ENCODE measurements around the gene TSSK3. TPM values are rescaled to one million over a fixed set of nuclear protein-coding genes. Genes with fewer than 3 reads are reported as not detected.

TSSK3 gene
- total RNA-seq, 1 experiment from 2014 or later: 2.9 TPM

DNA sequence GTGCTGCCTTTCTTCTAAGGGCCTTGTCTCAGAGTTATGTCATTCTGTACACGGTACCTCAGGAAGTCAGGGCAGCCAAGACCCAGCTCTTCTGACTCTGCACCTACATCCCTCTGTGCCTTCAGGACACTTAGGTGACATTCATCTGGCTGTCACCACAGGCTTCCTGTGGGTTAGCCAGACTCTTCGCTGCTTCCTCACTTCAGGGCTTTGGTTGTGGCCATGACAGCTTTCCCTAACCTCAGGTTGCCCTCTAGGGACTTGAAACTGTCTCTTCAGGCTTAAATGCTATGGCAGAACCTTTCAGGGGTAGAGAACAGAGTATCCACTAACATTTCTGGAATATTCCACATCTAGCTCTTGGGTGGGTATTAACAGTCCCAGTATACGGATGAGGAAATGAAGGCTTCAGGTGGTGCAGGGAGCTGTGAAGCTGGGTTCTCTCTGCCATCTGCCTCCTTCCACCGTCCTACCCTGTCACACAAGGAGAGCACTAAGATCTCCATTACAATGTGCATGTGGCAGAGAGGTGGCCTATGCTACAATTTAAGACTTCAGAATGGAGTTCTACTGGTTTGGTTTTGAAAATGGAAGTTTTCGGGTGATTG, 9.9 kb downstream of the TSSK3 start:
- TF ChIP-seq ZNF232 (CRISPR knock-in tag; IDR thresholded peaks at IDR 0.05): no peak
- no peak for TF ChIP-seq ETV6 (CRISPR knock-in tag; IDR thresholded peaks at IDR 0.05)
- TF ChIP-seq, protein P1, sequence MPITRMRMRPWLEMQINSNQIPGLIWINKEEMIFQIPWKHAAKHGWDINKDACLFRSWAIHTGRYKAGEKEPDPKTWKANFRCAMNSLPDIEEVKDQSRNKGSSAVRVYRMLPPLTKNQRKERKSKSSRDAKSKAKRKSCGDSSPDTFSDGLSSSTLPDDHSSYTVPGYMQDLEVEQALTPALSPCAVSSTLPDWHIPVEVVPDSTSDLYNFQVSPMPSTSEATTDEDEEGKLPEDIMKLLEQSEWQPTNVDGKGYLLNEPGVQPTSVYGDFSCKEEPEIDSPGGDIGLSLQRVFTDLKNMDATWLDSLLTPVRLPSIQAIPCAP (CRISPR knock-in tag; IDR thresholded peaks at IDR 0.05): no peak
- TF ChIP-seq, protein P2, sequence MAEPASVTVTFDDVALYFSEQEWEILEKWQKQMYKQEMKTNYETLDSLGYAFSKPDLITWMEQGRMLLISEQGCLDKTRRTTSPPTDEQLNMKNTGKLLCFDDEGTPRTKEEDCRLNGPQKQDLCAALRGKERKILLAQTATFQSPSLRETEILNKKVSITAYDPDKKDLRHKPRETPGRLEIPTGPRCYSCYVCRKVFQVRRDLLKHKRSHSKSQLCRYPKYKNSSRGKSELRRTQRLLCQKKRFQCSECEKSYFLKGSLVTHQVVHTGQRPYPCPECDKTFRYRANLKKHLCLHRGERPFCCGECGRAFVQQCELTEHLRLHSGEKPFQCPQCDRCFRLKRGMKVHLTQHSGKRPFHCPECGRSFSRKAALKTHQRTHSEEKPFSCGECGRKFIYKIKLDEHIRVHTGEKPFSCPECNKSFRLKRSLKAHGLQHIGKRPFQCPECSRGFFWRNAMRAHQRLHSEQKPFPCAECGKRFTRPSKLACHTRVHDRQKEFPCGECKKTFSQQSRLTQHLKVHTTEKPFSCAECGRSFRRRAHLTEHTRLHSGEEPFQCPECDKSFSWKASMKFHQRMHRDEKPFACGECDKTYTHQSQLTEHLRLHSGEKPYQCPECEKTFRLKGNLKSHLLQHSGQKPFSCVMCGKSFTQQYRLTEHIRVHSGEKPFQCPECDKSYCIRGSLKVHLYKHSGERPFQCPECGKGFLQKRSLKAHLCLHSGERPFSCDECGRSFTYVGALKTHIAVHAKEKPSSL (CRISPR knock-in tag; conservative IDR thresholded peaks at IDR 0.05): no peak
- TF ChIP-seq, protein P3, sequence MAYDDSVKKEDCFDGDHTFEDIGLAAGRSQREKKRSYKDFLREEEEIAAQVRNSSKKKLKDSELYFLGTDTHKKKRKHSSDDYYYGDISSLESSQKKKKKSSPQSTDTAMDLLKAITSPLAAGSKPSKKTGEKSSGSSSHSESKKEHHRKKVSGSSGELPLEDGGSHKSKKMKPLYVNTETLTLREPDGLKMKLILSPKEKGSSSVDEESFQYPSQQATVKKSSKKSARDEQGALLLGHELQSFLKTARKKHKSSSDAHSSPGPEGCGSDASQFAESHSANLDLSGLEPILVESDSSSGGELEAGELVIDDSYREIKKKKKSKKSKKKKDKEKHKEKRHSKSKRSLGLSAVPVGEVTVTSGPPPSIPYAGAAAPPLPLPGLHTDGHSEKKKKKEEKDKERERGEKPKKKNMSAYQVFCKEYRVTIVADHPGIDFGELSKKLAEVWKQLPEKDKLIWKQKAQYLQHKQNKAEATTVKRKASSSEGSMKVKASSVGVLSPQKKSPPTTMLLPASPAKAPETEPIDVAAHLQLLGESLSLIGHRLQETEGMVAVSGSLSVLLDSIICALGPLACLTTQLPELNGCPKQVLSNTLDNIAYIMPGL (CRISPR knock-in tag; IDR thresholded peaks at IDR 0.05): no peak
- TF ChIP-seq, protein P4, sequence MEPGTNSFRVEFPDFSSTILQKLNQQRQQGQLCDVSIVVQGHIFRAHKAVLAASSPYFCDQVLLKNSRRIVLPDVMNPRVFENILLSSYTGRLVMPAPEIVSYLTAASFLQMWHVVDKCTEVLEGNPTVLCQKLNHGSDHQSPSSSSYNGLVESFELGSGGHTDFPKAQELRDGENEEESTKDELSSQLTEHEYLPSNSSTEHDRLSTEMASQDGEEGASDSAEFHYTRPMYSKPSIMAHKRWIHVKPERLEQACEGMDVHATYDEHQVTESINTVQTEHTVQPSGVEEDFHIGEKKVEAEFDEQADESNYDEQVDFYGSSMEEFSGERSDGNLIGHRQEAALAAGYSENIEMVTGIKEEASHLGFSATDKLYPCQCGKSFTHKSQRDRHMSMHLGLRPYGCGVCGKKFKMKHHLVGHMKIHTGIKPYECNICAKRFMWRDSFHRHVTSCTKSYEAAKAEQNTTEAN (CRISPR knock-in tag; IDR thresholded peaks at IDR 0.05): no peak
- TF ChIP-seq, protein P5, sequence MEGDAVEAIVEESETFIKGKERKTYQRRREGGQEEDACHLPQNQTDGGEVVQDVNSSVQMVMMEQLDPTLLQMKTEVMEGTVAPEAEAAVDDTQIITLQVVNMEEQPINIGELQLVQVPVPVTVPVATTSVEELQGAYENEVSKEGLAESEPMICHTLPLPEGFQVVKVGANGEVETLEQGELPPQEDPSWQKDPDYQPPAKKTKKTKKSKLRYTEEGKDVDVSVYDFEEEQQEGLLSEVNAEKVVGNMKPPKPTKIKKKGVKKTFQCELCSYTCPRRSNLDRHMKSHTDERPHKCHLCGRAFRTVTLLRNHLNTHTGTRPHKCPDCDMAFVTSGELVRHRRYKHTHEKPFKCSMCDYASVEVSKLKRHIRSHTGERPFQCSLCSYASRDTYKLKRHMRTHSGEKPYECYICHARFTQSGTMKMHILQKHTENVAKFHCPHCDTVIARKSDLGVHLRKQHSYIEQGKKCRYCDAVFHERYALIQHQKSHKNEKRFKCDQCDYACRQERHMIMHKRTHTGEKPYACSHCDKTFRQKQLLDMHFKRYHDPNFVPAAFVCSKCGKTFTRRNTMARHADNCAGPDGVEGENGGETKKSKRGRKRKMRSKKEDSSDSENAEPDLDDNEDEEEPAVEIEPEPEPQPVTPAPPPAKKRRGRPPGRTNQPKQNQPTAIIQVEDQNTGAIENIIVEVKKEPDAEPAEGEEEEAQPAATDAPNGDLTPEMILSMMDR (IDR thresholded peaks at IDR 0.05): no peak
- no peak for TF ChIP-seq RORB (CRISPR knock-in tag; IDR thresholded peaks at IDR 0.05)
- TF ChIP-seq TP53 (CRISPR knock-in tag; IDR thresholded peaks at IDR 0.05): no peak
- TF ChIP-seq ZBTB21 (CRISPR knock-in tag; IDR thresholded peaks at IDR 0.05; ENCODE audit: borderline replicate concordance): no peak
- H3K9me3 Mint-ChIP-seq: no peaks in the 10 kb centered on the region
- H3K36me3 Mint-ChIP-seq: peaks cover 59% of the 10 kb centered on the region
- CTCF ChIA-PET: interaction anchor here (0.9 kb wide), 1 partner anchor 21 kb away, joined by 3 read pairs; no protein-coding TSS in a partner anchor
- DNase-seq (ENCODE audit: low spot score) (no peak), ATAC-seq (no peak)
- no peak overlapping the region for H3K27ac Mint-ChIP-seq
- POLR2A ChIA-PET: no interaction called here
- no peaks in the 10 kb centered on the region for H3K27me3 Mint-ChIP-seq (ENCODE audit: low read depth)
- no peak overlapping the region for H3K4me3 Mint-ChIP-seq
- H3K4me1 Mint-ChIP-seq: no peaks in the 10 kb centered on the region

DNA sequence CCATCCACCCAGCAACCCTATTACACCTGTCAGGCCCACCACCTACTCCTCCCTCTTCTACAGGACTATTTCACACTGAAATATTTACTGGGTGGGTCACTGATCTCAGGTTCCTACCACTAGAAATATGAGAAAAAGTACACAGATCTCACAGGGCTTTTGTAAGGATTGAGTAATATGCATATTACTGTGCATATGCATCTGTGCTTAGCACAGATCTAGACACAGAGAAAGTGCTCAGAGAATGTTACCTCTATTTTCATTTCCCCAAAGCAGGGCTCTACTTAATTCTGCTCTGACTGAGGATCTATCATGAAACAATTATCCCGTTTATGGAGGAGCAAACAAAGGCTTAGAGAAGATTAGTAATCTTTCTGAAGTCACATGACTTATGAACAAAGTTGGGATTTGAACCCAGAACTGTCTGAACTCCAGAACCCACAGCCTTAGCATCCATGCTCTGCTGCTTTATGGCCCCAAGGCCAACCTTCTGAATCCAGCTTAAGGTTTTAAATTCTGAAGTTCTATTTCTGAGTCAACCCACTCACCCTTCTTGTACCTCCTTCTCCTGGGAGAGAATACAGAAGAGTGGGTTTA, 11.8 kb downstream of the TSSK3 start:
- CTCF ChIA-PET: no interaction called here
- H3K27ac Mint-ChIP-seq: no peak overlapping the region
- H3K27me3 Mint-ChIP-seq (ENCODE audit: low read depth): no peaks in the 10 kb centered on the region
- no peak overlapping the region for H3K4me3 Mint-ChIP-seq
- H3K4me1 Mint-ChIP-seq: no peaks in the 10 kb centered on the region
- H3K9me3 Mint-ChIP-seq: no peaks in the 10 kb centered on the region
- no peak for DNase-seq (ENCODE audit: low spot score)
- ATAC-seq: no peak
- TF ChIP-seq JAZF1 (CRISPR knock-in tag; IDR thresholded peaks at IDR 0.05): no peak
- peaks cover 56% of the 10 kb centered on the region for H3K36me3 Mint-ChIP-seq
- POLR2A ChIA-PET: no interaction called here

DNA sequence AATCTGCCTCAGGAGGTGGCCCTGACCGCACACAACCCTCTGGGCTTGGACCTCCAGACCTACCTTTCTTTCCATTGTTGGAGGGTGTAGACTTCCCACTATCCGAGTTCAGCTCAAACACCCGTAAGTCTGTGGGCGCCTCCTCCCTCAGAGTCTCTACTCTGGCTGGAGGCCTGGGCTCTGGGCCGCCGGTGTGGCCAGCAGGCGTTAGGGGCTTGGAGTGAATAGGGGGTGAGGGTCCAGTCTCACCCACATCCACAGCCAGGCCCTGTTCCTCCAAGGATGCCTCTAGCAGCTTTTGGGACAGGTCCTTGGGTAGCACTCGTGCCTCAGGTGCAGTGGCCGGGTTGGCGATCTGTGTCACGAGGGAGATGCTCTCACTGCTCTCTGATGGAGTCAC, 13.9 kb downstream of the TSSK3 start:
- Mint-ChIP-seq H3K9me3 (no peaks in the 10 kb centered on the region), H3K36me3 (peaks cover 70% of the 10 kb centered on the region), H3K27ac (no peak overlapping the region), H3K4me3 (no peak overlapping the region), H3K27me3 (ENCODE audit: low read depth) (no peaks in the 10 kb centered on the region), H3K4me1 (no peaks in the 10 kb centered on the region)
- CTCF ChIA-PET: interaction anchor here (1.0 kb wide), 1 partner anchor 18 kb away, joined by 3 read pairs; the partner anchor contains the start of gene BSDC1
- POLR2A ChIA-PET: no interaction called here
- TF ChIP-seq, protein P1 (CRISPR knock-in tag; IDR thresholded peaks at IDR 0.05): no peak
- TF ChIP-seq, protein P6, sequence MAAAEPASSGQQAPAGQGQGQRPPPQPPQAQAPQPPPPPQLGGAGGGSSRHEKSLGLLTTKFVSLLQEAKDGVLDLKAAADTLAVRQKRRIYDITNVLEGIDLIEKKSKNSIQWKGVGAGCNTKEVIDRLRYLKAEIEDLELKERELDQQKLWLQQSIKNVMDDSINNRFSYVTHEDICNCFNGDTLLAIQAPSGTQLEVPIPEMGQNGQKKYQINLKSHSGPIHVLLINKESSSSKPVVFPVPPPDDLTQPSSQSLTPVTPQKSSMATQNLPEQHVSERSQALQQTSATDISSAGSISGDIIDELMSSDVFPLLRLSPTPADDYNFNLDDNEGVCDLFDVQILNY (CRISPR knock-in tag; IDR thresholded peaks at IDR 0.05): no peak
- TF ChIP-seq, protein P7, sequence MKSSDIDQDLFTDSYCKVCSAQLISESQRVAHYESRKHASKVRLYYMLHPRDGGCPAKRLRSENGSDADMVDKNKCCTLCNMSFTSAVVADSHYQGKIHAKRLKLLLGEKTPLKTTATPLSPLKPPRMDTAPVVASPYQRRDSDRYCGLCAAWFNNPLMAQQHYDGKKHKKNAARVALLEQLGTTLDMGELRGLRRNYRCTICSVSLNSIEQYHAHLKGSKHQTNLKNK (CRISPR knock-in tag; IDR thresholded peaks at IDR 0.05): no peak
- TF ChIP-seq TCF7 (CRISPR knock-in tag; IDR thresholded peaks at IDR 0.05; ENCODE audit: low read depth): no peak
- no peak for TF ChIP-seq GTF2I (CRISPR knock-in tag; conservative IDR thresholded peaks at IDR 0.05)
- TF ChIP-seq KAT7 (CRISPR knock-in tag; IDR thresholded peaks at IDR 0.05; ENCODE audit: borderline replicate concordance): no peak
- TF ChIP-seq NFE2L1 (CRISPR knock-in tag; IDR thresholded peaks at IDR 0.05): no peak
- no peak for TF ChIP-seq OVOL2 (CRISPR knock-in tag; IDR thresholded peaks at IDR 0.05; ENCODE audit: borderline replicate concordance)
- TF ChIP-seq, protein P8, sequence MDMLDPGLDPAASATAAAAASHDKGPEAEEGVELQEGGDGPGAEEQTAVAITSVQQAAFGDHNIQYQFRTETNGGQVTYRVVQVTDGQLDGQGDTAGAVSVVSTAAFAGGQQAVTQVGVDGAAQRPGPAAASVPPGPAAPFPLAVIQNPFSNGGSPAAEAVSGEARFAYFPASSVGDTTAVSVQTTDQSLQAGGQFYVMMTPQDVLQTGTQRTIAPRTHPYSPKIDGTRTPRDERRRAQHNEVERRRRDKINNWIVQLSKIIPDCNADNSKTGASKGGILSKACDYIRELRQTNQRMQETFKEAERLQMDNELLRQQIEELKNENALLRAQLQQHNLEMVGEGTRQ (CRISPR knock-in tag; IDR thresholded peaks at IDR 0.05): no peak
- no peak for TF ChIP-seq ZNF423 (CRISPR knock-in tag; IDR thresholded peaks at IDR 0.05)
- DNase-seq (ENCODE audit: low spot score) (no peak), ATAC-seq (no peak)
